GM12878 (cell line): Measurements from ENCODE around the gene TPST1. TPM values are rescaled to one million over a fixed set of nuclear protein-coding genes. Genes with fewer than 3 reads are reported as not detected.

Source experiments
- ATAC-seq: fragments of 200-7000 bp; cut with Tn5 transposase; 3 replicates; pipeline ENCODE4 v1.9.1; 2020; ENCODE audit warnings: mild to moderate bottlenecking, moderate library complexity
- BruUV-seq: library from RNA; stranded (reverse); fragments of 400-500 nt; replicated peaks from 2 replicates; lab custom pipeline; 2021; lab: Mats Ljungman, UMichigan
- CTCF ChIA-PET: fragments of 300-600 bp; sonication (Branson Sonifier 250); formaldehyde crosslinking; extraction: SDS; loops from one replicate; lab custom pipeline; 2021; ENCODE audit warnings: inconsistent platforms; lab: Yijun Ruan, JAX
- POLR2A ChIA-PET: fragments of 350-600 bp; formaldehyde crosslinking; extraction: SDS; loops from one replicate; lab custom pipeline; 2021; ENCODE audit warnings: inconsistent platforms; lab: Charles Lee
- RAD21 ChIA-PET: fragments of 300-600 bp; sonication (Branson Sonifier 250); formaldehyde crosslinking; loops from one replicate; lab custom pipeline; 2023; ENCODE audit warnings: antibody characterized with exemption; ENCODE audit not compliant: unreplicated experiment; lab: Charles Lee
- SMC1A ChIA-PET: fragments of 300-600 bp; sonication (Branson Sonifier 250); formaldehyde crosslinking; loops from one replicate; lab custom pipeline; 2023; ENCODE audit not compliant: unreplicated experiment, uncharacterized antibody; lab: Charles Lee
- DNase-seq: peaks from one replicate; pipeline ENCODE4 v3.0.0-alpha.2; 2011; ENCODE audit warnings: low read depth, low spot score
- FAIRE-seq: peaks from 3 replicates; lab custom pipeline; 2011; peaks lifted over from hg19 to GRCh38; lab: Jason Lieb, UNC
- H2AFZ ChIP-seq: 2 replicates; pipeline ENCODE4 v1.6.0; 2011; ENCODE audit warnings: low read depth, low read length, control low read depth; ENCODE audit not compliant: control insufficient read depth
- H3K27ac ChIP-seq: 2 replicates; pipeline ENCODE4 v1.5.1; 2011; ENCODE audit warnings: control low read depth; ENCODE audit not compliant: control insufficient read depth, insufficient read depth
- H3K27me3 ChIP-seq, 2 experiments: replicated peaks in 1 of 2; 2 replicates each; pipeline versions ENCODE4 v1.6.0 to v1.6.1; 2011; ENCODE audit warnings: low read length in 1 of 2; ENCODE audit not compliant: control insufficient read depth in 2 of 2, insufficient read depth in 2 of 2
- H3K36me3 ChIP-seq, 2 experiments: 2 replicates each; pipeline ENCODE4 v1.5.1; 2011; ENCODE audit warnings: low read length in 1 of 2; ENCODE audit not compliant: control insufficient read depth in 2 of 2, insufficient read depth in 2 of 2
- H3K4me1 ChIP-seq: 2 replicates; pipeline ENCODE4 v1.6.1; 2011; ENCODE audit warnings: mild to moderate bottlenecking, low read length, moderate library complexity, mixed read lengths; ENCODE audit not compliant: control insufficient read depth, insufficient read depth
- H3K4me2 ChIP-seq: 2 replicates; pipeline ENCODE4 v1.6.0; 2011; ENCODE audit warnings: control low read depth; ENCODE audit not compliant: control insufficient read depth, insufficient read depth
- H3K4me3 ChIP-seq: fragments of 200-600 bp; sonication (generic); 2 replicates; pipeline ENCODE4 v1.5.1; 2016
- H3K79me2 ChIP-seq: 2 replicates; pipeline ENCODE4 v1.6.0; 2011; ENCODE audit warnings: low read length; ENCODE audit not compliant: control insufficient read depth, insufficient read depth
- H3K9ac ChIP-seq: 2 replicates; pipeline ENCODE4 v1.8.0; 2011; ENCODE audit warnings: low read length, control low read depth, mixed read lengths; ENCODE audit not compliant: control insufficient read depth, insufficient read depth
- H3K9me3 ChIP-seq: replicated peaks from 3 replicates; pipeline ENCODE4 v1.5.1; 2011; ENCODE audit warnings: mild to moderate bottlenecking, low read length; ENCODE audit not compliant: control insufficient read depth, insufficient read depth
- H4K20me1 ChIP-seq: 2 replicates; pipeline ENCODE4 v1.6.0; 2011; ENCODE audit not compliant: control insufficient read depth, insufficient read depth
- CBX3 ChIP-seq: fragments of 200-600 bp; sonication (generic); IDR thresholded peaks from 2 replicates; pipeline ENCODE4 v1.6.1; 2016; ENCODE audit warnings: low read depth, borderline replicate concordance
- IKZF1 ChIP-seq: fragments of 450-650 bp; conservative IDR thresholded peaks from 2 replicates; pipeline ENCODE4 v1.6.1; 2017; ENCODE audit warnings: antibody characterized with exemption, mild to moderate bottlenecking
- MXI1 ChIP-seq: fragments of 150-350 bp; IDR thresholded peaks from 2 replicates; pipeline ENCODE4 v1.6.1; 2011; ENCODE audit warnings: low read depth, mild to moderate bottlenecking, inconsistent platforms, low read length, improper control_type of control experiment
- NFYA ChIP-seq: IDR thresholded peaks from 2 replicates; pipeline ENCODE4 v1.6.1; 2011; ENCODE audit warnings: low read depth, mild to moderate bottlenecking, low read length, improper control_type of control experiment, borderline replicate concordance
- RB1 ChIP-seq: fragments of 450-650 bp; formaldehyde crosslinking; IDR thresholded peaks from 2 replicates; pipeline ENCODE4 v1.6.1; 2017; ENCODE audit warnings: mild to moderate bottlenecking, borderline replicate concordance
- SMAD5 ChIP-seq: IDR thresholded peaks from 2 replicates; pipeline ENCODE4 v1.6.1; 2016; ENCODE audit warnings: antibody characterized with exemption, low read depth
- STAT3 ChIP-seq: IDR thresholded peaks from 2 replicates; pipeline ENCODE4 v1.6.1; 2011; ENCODE audit warnings: low read depth, low read length, improper control_type of control experiment
- TBL1XR1 ChIP-seq: IDR thresholded peaks from 2 replicates; pipeline ENCODE4 v1.6.1; 2012; ENCODE audit warnings: low read depth, low read length, improper control_type of control experiment
- WGBS: methylation state at CpG from one replicate; pipeline ENCODE4 v1.1.6; 2016; ENCODE audit warnings: low lambda C conversion rate; ENCODE audit not compliant: insufficient replicate concordance, insufficient coverage; ENCODE audit errors: missing lambda C conversion rate; 5-methylcytosine and 5-hydroxymethylcytosine counted together
- in situ Hi-C: fragments of 300-500 bp; cut with MboI; formaldehyde crosslinking; loops from 9 replicates; pipeline ENCODE4 v1.14.3; 2018; ENCODE audit warnings: mixed read lengths
- intact Hi-C: fragments of 100-400 bp; cut with micrococcal nuclease; formaldehyde crosslinking; loops from one replicate; pipeline ENCODE4 v1.14.2; 2022; ENCODE audit not compliant: unreplicated experiment
- polyA plus RNA-seq, 11 experiments: library from polyadenylated mRNA; depleted of rRNA in 4 of 11; unstranded in 6 of 11; stranded (reverse) in 5 of 11; fragments of >200 nt; fragmentation: Nextera tagmentation in 4 of 11; fragmentation: Illumina TruSeq in 1 of 11; extraction: Ambion mirVana in 4 of 11; extraction: Trizol in 1 of 11; gene quantifications; 1 replicate in 1 of 11; 2 replicates in 10 of 11; pipeline versions ENCODE4 v1.2.1 to v1.2.3, GENCODE V29; 2011 to 2016; ENCODE audit warnings: inconsistent platforms in 2 of 11, missing spikeins in 2 of 11, low read depth in 1 of 11
- total RNA-seq, 4 experiments: library from RNA; depleted of rRNA in 3 of 4; stranded (reverse); fragments of >200 nt in 3 of 4; fragmentation: Illumina TruSeq in 1 of 4; extraction: Trizol in 1 of 4; gene quantifications; 2 replicates each; pipeline versions ENCODE4 v1.2.1 to v1.2.3, GENCODE V29; 2013 to 2021
- TF ChIP-seq, protein P1 (sequence below): IDR thresholded peaks from 2 replicates; pipeline ENCODE4 v1.6.1; 2011; ENCODE audit warnings: low read depth, low read length, improper control_type of control experiment, borderline replicate concordance
- TF ChIP-seq, protein P2 (sequence below): fragments of 450-650 bp; IDR thresholded peaks from 2 replicates; pipeline ENCODE4 v1.6.1; 2017; ENCODE audit warnings: borderline replicate concordance

Gene TPST1
- total and polyA plus RNA-seq, 10 of the 15 experiments (the other 5 are each of a cell fraction or from before 2014, with no cell fraction given): 1.1 to 10.6 (median 7.5) TPM

DNA sequence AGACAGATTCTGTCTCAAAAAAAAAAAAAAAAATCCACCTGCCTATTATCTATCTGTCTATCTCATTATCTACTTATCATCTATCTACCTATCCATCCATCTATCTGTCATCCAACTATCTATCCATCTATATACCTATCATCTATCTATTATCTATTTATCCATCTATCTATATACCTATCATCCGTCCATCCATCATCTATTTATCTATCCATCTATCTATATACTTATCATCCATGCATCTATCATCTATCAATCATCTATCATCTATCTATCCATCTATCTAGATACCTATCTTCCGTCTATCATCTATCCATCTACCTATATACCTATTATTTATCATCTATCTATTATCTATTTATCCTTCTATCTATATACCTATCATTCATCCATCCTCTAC lies 16.5 kb upstream of the TPST1 start:
- Histone ChIP-seq H3K4me3 (no peak overlapping the region), H3K27ac (no peak overlapping the region), H3K4me1 (no peaks in the 10 kb centered on the region), H3K9ac (no peak overlapping the region), H3K79me2 (no peaks in the 10 kb centered on the region), H2AFZ (no peak overlapping the region), H4K20me1 (no peaks in the 10 kb centered on the region), H3K4me2 (no peak overlapping the region), H3K36me3 (no peaks in the 10 kb centered on the region), H3K27me3 (no peaks in the 10 kb centered on the region; a peak in 1 of 4 replicates), H3K9me3 (no peaks in the 10 kb centered on the region)
- intact Hi-C loops: no loop called here
- TF ChIP-seq, protein P1, sequence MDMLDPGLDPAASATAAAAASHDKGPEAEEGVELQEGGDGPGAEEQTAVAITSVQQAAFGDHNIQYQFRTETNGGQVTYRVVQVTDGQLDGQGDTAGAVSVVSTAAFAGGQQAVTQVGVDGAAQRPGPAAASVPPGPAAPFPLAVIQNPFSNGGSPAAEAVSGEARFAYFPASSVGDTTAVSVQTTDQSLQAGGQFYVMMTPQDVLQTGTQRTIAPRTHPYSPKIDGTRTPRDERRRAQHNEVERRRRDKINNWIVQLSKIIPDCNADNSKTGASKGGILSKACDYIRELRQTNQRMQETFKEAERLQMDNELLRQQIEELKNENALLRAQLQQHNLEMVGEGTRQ: no peak
- TF ChIP-seq NFYA: no peak
- TF ChIP-seq SMAD5: no peak
- TF ChIP-seq, protein P2, sequence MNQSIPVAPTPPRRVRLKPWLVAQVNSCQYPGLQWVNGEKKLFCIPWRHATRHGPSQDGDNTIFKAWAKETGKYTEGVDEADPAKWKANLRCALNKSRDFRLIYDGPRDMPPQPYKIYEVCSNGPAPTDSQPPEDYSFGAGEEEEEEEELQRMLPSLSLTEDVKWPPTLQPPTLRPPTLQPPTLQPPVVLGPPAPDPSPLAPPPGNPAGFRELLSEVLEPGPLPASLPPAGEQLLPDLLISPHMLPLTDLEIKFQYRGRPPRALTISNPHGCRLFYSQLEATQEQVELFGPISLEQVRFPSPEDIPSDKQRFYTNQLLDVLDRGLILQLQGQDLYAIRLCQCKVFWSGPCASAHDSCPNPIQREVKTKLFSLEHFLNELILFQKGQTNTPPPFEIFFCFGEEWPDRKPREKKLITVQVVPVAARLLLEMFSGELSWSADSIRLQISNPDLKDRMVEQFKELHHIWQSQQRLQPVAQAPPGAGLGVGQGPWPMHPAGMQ: no peak
- TF ChIP-seq TBL1XR1: no peak
- TF ChIP-seq CBX3: no peak
- no peak for TF ChIP-seq RB1
- TF ChIP-seq IKZF1: no peak
- no peak for TF ChIP-seq MXI1
- no peak for TF ChIP-seq STAT3
- ChIA-PET SMC1A (interaction anchor here (0.6 to 1.4 kb wide), 2 partner anchors 14 to 274 kb away, joined by 3 read pairs; no protein-coding TSS in a partner anchor), CTCF (interaction anchor here (0.7 kb wide), 1 partner anchor 174 kb away, joined by 3 read pairs; no protein-coding TSS in a partner anchor), POLR2A (no interaction called here), RAD21 (no interaction called here)
- no TSS peak for BruUV-seq
- no peak for DNase-seq
- no peak for FAIRE-seq
- in situ Hi-C loops: no loop called here
- WGBS: 43% methylated on average over 2 of the region's 2 CpGs
- no peak for ATAC-seq
